ENCODE data around the gene SMPD3.
"Not testable (repeated sequence)": the region's sequence is repeated elsewhere in the genome, so short reads cannot be mapped to it uniquely, and the experiment has no call there.

SMPD3 gene

GRCh38 chr16:68448360-68448970, at the start of gene SMPD3:
SMPD3 (minus strand) TSS chr16:68448508; CDS start chr16:68372181, 76,327 bp downstream.
- peak; percentile 99 for DNase-seq (ENCODE audit: low spot score)
- in situ Hi-C loops (cut with MboI; ENCODE audit: low pct_unique_long_range_greater_than_20kb, low sequenced_read_pairs, unreplicated experiment), result loop anchor here (5.0 kb wide), 1 partner anchor 69 kb away; no protein-coding TSS in a partner anchor
- TF ChIP-seq, protein P1, sequence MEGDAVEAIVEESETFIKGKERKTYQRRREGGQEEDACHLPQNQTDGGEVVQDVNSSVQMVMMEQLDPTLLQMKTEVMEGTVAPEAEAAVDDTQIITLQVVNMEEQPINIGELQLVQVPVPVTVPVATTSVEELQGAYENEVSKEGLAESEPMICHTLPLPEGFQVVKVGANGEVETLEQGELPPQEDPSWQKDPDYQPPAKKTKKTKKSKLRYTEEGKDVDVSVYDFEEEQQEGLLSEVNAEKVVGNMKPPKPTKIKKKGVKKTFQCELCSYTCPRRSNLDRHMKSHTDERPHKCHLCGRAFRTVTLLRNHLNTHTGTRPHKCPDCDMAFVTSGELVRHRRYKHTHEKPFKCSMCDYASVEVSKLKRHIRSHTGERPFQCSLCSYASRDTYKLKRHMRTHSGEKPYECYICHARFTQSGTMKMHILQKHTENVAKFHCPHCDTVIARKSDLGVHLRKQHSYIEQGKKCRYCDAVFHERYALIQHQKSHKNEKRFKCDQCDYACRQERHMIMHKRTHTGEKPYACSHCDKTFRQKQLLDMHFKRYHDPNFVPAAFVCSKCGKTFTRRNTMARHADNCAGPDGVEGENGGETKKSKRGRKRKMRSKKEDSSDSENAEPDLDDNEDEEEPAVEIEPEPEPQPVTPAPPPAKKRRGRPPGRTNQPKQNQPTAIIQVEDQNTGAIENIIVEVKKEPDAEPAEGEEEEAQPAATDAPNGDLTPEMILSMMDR (IDR thresholded peaks at IDR 0.05; ENCODE audit: extremely low read depth, insufficient read depth, missing control alignments), result no peak

DNA sequence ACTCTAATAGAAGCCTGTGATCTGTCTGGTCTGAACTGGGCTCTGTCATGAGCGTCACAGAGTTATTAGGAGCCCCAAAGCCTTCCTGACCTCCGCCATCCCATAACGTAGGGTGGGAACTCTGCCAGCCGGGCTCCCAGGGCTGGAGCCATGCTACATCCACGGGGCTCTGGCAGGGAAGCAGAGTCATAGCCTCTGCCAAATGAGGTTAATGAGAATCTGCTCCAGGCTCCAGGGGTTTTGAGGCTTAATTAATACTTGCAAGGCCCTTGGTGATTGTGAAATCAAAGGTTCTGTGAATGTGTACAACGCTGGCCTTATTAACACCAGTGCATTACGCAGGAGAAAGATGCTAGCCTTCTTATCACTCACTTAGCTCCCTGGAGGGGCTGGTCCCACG, 48.4 kb upstream of the SMPD3 start:
- in situ Hi-C loops (cut with MboI; ENCODE audit: low pct_unique_long_range_greater_than_20kb, low sequenced_read_pairs, unreplicated experiment), result no loop called here
- no peak for DNase-seq (ENCODE audit: low spot score)
- TF ChIP-seq, protein P1 (IDR thresholded peaks at IDR 0.05; ENCODE audit: extremely low read depth, insufficient read depth, missing control alignments), result no peak

DNA sequence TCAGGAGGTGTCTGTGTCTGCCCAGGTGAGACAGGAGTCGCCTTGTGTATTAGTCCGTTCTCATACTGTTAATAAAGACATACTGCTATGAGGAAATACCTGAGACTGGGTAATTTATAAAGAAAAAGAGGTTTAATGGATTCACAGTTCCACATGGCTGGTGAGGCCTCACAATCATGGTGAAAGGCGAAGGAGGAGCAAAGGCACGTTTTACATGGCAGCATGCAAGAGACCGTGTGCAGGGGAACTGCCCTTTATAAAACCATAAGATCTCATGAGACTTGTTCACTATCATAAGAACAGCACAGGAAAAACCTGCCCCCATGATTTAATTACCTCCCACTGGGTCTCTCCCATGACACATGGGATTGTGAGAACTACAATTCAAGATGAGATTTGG, 46.0 kb upstream of the SMPD3 start:
- DNase-seq (ENCODE audit: low spot score); in situ Hi-C loops (cut with MboI; ENCODE audit: low pct_unique_long_range_greater_than_20kb, low sequenced_read_pairs, unreplicated experiment): not testable (repeated sequence)

GRCh38 chr16:68493412-68494070, 45.2 kb upstream of the SMPD3 start:
- TF ChIP-seq, protein P1 (IDR thresholded peaks at IDR 0.05; ENCODE audit: extremely low read depth, insufficient read depth, missing control alignments), result no peak
- in situ Hi-C loops (cut with MboI; ENCODE audit: low pct_unique_long_range_greater_than_20kb, low sequenced_read_pairs, unreplicated experiment), result no loop called here
- no peak for DNase-seq (ENCODE audit: low spot score)

- DNase-seq (ENCODE audit: low spot score), result no peak
- in situ Hi-C loops (cut with MboI; ENCODE audit: low pct_unique_long_range_greater_than_20kb, low sequenced_read_pairs, unreplicated experiment), result no loop called here
- TF ChIP-seq, protein P1 (IDR thresholded peaks at IDR 0.05; ENCODE audit: extremely low read depth, insufficient read depth, missing control alignments), result no peak
Observed at GRCh38 chr16:68492543-68493411, 44.5 kb upstream of the SMPD3 start.

DNA sequence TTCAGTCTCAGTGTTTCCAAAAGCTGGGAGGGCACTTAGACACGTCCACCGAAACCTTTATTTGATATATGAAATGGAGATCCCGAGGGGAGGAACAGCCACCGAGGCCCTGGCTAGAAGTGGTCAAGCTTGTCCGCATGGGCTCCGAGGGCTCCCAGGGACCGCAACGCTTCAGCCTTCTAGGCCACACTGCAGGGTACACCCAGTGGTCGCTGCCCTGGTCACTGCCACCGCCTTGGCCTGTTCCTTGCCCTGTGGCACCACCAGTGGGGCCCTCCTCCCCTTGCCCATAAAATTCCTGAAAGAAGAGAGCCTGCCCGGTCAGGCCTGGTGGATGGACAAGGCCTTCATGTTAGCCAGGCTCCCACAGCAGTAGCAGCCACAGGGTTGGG, 43.8 kb upstream of the SMPD3 start:
- no peak for DNase-seq (ENCODE audit: low spot score)
- in situ Hi-C loops (cut with MboI; ENCODE audit: low pct_unique_long_range_greater_than_20kb, low sequenced_read_pairs, unreplicated experiment), result no loop called here
- TF ChIP-seq, protein P1 (IDR thresholded peaks at IDR 0.05; ENCODE audit: extremely low read depth, insufficient read depth, missing control alignments), result no peak

Measured in GM13977 (cell line).